HepG2 (cell line): ENCODE data around the gene CHRNB2.
A peak's percentile ranks its signal among the peaks of the same experiment; 100 is the strongest.

Experiments
- HMG20B ChIP-seq: conservative IDR thresholded peaks from 2 replicates; pipeline ENCODE4 v1.6.1; 2016; ENCODE audit warnings: missing genetic modification reagents, missing compliant biosample characterization
- MAFK ChIP-seq, 2 experiments: IDR thresholded peaks in 1 of 2; conservative IDR thresholded peaks in 1 of 2; 2 replicates each; pipeline ENCODE4 v1.6.1; 2011; ENCODE audit warnings: improper control_type of control experiment in 2 of 2, low read length in 2 of 2
- NFYB ChIP-seq: sonication (generic); formaldehyde crosslinking; IDR thresholded peaks from 2 replicates; pipeline ENCODE4 v1.4.0; 2020; ENCODE audit warnings: missing genetic modification reagents
- RBM22 ChIP-seq: fragments of 200-400 bp; formaldehyde crosslinking; optimal IDR thresholded peaks from 2 replicates; pipeline ENCODE3; 2017; ENCODE audit warnings: mild to moderate bottlenecking, low read length, moderate library complexity
- SP4 ChIP-seq: sonication (generic); formaldehyde crosslinking; IDR thresholded peaks from 2 replicates; pipeline ENCODE4 v1.8.1; 2023; ENCODE audit warnings: mild to moderate bottlenecking, missing genetic modification reagents
- ZNF556 ChIP-seq: sonication (generic); formaldehyde crosslinking; IDR thresholded peaks from 2 replicates; pipeline ENCODE4 v1.4.0; 2020; ENCODE audit warnings: mild to moderate bottlenecking, missing genetic modification reagents, borderline replicate concordance
- TF ChIP-seq, protein P1 (sequence below): sonication (generic); formaldehyde crosslinking; IDR thresholded peaks from 2 replicates; pipeline ENCODE4 v1.4.0; 2020; ENCODE audit warnings: missing genetic modification reagents
- TF ChIP-seq, protein P2 (sequence below): sonication (generic); formaldehyde crosslinking; IDR thresholded peaks from 2 replicates; pipeline ENCODE4 v1.5.0; 2020; ENCODE audit warnings: mild to moderate bottlenecking, missing genetic modification reagents, moderate library complexity
- TF ChIP-seq, protein P3 (sequence below), 2 experiments: sonication (generic) in 1 of 2; formaldehyde crosslinking in 1 of 2; IDR thresholded peaks; 2 replicates each; pipeline versions ENCODE4 v1.5.1 to v1.6.1; 2011 to 2020; ENCODE audit warnings: borderline replicate concordance in 1 of 2, low read depth in 1 of 2, low read length in 1 of 2, mild to moderate bottlenecking in 1 of 2, missing genetic modification reagents in 1 of 2, moderate library complexity in 1 of 2

DNA sequence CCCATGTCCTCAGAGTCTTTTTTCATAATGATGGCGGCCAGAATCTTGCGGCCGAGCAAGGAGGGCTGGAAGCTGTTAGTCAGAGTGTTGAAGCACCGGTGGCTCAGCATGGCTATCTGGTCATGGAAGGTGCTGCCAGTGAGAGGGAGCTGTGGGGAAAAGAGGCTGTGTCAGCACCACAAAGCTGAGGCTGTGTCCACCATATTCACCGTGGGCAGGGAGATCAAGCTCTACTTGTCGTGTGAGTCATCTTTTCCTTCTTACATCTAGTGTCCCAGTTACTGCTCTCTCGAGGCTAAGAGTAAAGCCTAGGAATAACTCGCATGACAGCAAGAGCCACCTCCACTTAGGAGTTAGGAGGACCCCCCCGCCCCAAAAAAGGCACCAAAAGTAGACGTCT is 22.2 kb downstream of the CHRNB2 start:
- peak; percentile 41 for TF ChIP-seq RBM22
- TF ChIP-seq, protein P1, sequence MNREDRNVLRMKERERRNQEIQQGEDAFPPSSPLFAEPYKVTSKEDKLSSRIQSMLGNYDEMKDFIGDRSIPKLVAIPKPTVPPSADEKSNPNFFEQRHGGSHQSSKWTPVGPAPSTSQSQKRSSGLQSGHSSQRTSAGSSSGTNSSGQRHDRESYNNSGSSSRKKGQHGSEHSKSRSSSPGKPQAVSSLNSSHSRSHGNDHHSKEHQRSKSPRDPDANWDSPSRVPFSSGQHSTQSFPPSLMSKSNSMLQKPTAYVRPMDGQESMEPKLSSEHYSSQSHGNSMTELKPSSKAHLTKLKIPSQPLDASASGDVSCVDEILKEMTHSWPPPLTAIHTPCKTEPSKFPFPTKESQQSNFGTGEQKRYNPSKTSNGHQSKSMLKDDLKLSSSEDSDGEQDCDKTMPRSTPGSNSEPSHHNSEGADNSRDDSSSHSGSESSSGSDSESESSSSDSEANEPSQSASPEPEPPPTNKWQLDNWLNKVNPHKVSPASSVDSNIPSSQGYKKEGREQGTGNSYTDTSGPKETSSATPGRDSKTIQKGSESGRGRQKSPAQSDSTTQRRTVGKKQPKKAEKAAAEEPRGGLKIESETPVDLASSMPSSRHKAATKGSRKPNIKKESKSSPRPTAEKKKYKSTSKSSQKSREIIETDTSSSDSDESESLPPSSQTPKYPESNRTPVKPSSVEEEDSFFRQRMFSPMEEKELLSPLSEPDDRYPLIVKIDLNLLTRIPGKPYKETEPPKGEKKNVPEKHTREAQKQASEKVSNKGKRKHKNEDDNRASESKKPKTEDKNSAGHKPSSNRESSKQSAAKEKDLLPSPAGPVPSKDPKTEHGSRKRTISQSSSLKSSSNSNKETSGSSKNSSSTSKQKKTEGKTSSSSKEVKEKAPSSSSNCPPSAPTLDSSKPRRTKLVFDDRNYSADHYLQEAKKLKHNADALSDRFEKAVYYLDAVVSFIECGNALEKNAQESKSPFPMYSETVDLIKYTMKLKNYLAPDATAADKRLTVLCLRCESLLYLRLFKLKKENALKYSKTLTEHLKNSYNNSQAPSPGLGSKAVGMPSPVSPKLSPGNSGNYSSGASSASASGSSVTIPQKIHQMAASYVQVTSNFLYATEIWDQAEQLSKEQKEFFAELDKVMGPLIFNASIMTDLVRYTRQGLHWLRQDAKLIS: no peak
- no peak for TF ChIP-seq MAFK (conservative IDR thresholded peaks at IDR 0.05 in 1 of 2, IDR thresholded peaks at IDR 0.05 in 1 of 2; ENCODE audit: low read length in 2 of 2)
- no peak for TF ChIP-seq ZNF556 (CRISPR knock-in tag)
- no peak for TF ChIP-seq SP4
- TF ChIP-seq, protein P2, sequence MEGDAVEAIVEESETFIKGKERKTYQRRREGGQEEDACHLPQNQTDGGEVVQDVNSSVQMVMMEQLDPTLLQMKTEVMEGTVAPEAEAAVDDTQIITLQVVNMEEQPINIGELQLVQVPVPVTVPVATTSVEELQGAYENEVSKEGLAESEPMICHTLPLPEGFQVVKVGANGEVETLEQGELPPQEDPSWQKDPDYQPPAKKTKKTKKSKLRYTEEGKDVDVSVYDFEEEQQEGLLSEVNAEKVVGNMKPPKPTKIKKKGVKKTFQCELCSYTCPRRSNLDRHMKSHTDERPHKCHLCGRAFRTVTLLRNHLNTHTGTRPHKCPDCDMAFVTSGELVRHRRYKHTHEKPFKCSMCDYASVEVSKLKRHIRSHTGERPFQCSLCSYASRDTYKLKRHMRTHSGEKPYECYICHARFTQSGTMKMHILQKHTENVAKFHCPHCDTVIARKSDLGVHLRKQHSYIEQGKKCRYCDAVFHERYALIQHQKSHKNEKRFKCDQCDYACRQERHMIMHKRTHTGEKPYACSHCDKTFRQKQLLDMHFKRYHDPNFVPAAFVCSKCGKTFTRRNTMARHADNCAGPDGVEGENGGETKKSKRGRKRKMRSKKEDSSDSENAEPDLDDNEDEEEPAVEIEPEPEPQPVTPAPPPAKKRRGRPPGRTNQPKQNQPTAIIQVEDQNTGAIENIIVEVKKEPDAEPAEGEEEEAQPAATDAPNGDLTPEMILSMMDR: no peak
- TF ChIP-seq NFYB (CRISPR knock-in tag): no peak
- TF ChIP-seq, protein P3, sequence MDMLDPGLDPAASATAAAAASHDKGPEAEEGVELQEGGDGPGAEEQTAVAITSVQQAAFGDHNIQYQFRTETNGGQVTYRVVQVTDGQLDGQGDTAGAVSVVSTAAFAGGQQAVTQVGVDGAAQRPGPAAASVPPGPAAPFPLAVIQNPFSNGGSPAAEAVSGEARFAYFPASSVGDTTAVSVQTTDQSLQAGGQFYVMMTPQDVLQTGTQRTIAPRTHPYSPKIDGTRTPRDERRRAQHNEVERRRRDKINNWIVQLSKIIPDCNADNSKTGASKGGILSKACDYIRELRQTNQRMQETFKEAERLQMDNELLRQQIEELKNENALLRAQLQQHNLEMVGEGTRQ (IDR thresholded peaks at IDR 0.05; ENCODE audit: low read depth, low read length): no peak
- TF ChIP-seq, protein P3 (CRISPR knock-in tag; IDR thresholded peaks at IDR 0.05; ENCODE audit: borderline replicate concordance): no peak
- TF ChIP-seq HMG20B (CRISPR knock-in tag): no peak
